K562 (cell line): Measurements from ENCODE around the gene SLC46A3. TPM values are rescaled to one million over a fixed set of nuclear protein-coding genes. Genes with fewer than 3 reads are reported as not detected.

Source experiments
- CTCF ChIP-seq, 3 experiments: IDR thresholded peaks in 2 of 3; conservative IDR thresholded peaks in 1 of 3; 2 replicates each; pipeline ENCODE4 v1.5.1; 2011 to 2012; ENCODE audit warnings: low read length in 3 of 3, mild to moderate bottlenecking in 3 of 3, control low read depth in 2 of 3, improper control_type of control experiment in 1 of 3, inconsistent platforms in 1 of 3, low read depth in 1 of 3, mixed read lengths in 1 of 3, moderate library complexity in 1 of 3; ENCODE audit not compliant: insufficient read depth in 2 of 3
- FOSL1 ChIP-seq: fragments of 200-800 bp; sonication (Bioruptor generic); conservative IDR thresholded peaks from 2 replicates; pipeline ENCODE4 v1.6.1; 2016; ENCODE audit warnings: missing genetic modification characterization, missing compliant biosample characterization
- REST ChIP-seq, 2 experiments: fragments of 450-650 bp; formaldehyde crosslinking in 1 of 2; IDR thresholded peaks; 2 replicates each; pipeline versions ENCODE4 v1.4.0 to v1.6.1; 2014 to 2020; ENCODE audit warnings: mild to moderate bottlenecking in 2 of 2, borderline replicate concordance in 1 of 2, low read depth in 1 of 2
- polyA plus RNA-seq, 8 experiments: library from polyadenylated mRNA; depleted of rRNA in 4 of 8; stranded (reverse) in 5 of 8; unstranded in 3 of 8; fragments of >200 nt; fragmentation: Nextera tagmentation in 2 of 8; fragmentation: Illumina TruSeq in 1 of 8; extraction: Ambion mirVana in 2 of 8; extraction: Trizol in 1 of 8; gene quantifications; 2 replicates each; pipeline versions ENCODE4 v1.2.1 to v1.2.3, GENCODE V29; 2011 to 2014; ENCODE audit warnings: inconsistent platforms in 1 of 8, missing spikeins in 1 of 8
- total RNA-seq, 7 experiments: library from RNA; depleted of rRNA in 6 of 7; stranded (reverse); fragments of >200 nt in 6 of 7; fragmentation: Illumina TruSeq in 2 of 7; extraction: Trizol in 2 of 7; gene quantifications; 2 replicates each; pipeline versions ENCODE4 v1.2.1 to v1.2.3, GENCODE V29; 2011 to 2021; ENCODE audit warnings: low replicate concordance in 1 of 7
- TF ChIP-seq, protein P1 (sequence below): IDR thresholded peaks from 2 replicates; pipeline ENCODE4 v1.6.1; 2016; ENCODE audit warnings: missing genetic modification characterization, missing compliant biosample characterization

Gene SLC46A3
- total and polyA plus RNA-seq, 9 of the 15 experiments (the other 6 are each of a cell fraction or from before 2014, with no cell fraction given): 0.14 to 1.2 (median 0.51) TPM

- TF ChIP-seq REST (IDR thresholded peaks at IDR 0.05; ENCODE audit: borderline replicate concordance) (0 out of 2 replicates have a peak, but pooled peaks have one; percentile 10), REST (CRISPR knock-in tag; IDR thresholded peaks at IDR 0.05; ENCODE audit: low read depth) (no peak), FOSL1 (tag) (no peak), CTCF (IDR thresholded peaks at IDR 0.05 in 2 of 3, conservative IDR thresholded peaks at IDR 0.05 in 1 of 3; ENCODE audit: insufficient read depth in 2 of 3, low read depth in 1 of 3, low read length in 3 of 3) (peak in 1 of 3 experiments; percentile 26; a peak in 2 of 6 replicates)
- TF ChIP-seq, protein P1, sequence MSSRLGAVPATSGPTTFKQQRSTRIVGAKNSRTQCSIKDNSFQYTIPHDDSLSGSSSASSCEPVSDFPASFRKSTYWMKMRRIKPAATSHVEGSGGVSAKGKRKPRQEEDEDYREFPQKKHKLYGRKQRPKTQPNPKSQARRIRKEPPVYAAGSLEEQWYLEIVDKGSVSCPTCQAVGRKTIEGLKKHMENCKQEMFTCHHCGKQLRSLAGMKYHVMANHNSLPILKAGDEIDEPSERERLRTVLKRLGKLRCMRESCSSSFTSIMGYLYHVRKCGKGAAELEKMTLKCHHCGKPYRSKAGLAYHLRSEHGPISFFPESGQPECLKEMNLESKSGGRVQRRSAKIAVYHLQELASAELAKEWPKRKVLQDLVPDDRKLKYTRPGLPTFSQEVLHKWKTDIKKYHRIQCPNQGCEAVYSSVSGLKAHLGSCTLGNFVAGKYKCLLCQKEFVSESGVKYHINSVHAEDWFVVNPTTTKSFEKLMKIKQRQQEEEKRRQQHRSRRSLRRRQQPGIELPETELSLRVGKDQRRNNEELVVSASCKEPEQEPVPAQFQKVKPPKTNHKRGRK (tag): no peak
Measured at GRCh38 chr13:28735481-28736029, 16.8 kb upstream of the SLC46A3 start (continued).
